ENCODE results near the gene MIA2. TPM values are rescaled to one million over a fixed set of nuclear protein-coding genes. Genes with fewer than 3 reads are reported as not detected.

MIA2 gene
- total RNA-seq (2022; extraction: Qiagen RNA extraction; ENCODE audit: low read depth) = 18.0 to 23.9 TPM (median 21.8 TPM) in 5 replicates

GRCh38 chr14:39233680-39234326, at the start of gene MIA2:
Gene MIA2 (plus strand): TSS chr14:39233915. CDS start chr14:39234115, 200 bp downstream.

GRCh38 chr14:39432179-39432618, 198.5 kb downstream of the MIA2 start, which contains the start of gene FBXO33:
Gene FBXO33 (minus strand): TSS chr14:39432433. CDS start chr14:39432162, 271 bp downstream.

Other genes starting within 250 kb of the MIA2 start
- 55.3 to 89.1 TPM (median 82.6 TPM) in 5 replicates for gene SEC23A, start 130.7 kb upstream of the MIA2 start, total RNA-seq (2022; extraction: Qiagen RNA extraction; ENCODE audit: low read depth)
- gene GEMIN2, start 119.6 kb upstream of the MIA2 start, total RNA-seq (2022; extraction: Qiagen RNA extraction; ENCODE audit: low read depth) = 20.5 to 28.6 TPM (median 24.5 TPM) in 5 replicates
- gene TRAPPC6B, start 63.6 kb upstream of the MIA2 start, total RNA-seq (2022; extraction: Qiagen RNA extraction; ENCODE audit: low read depth) = 12.2 to 16.8 TPM (median 13.6 TPM) in 5 replicates
- gene PNN, start 58.7 kb upstream of the MIA2 start, total RNA-seq (2022; extraction: Qiagen RNA extraction; ENCODE audit: low read depth) = 44.9 to 63.7 TPM (median 49.0 TPM) in 5 replicates
- 6.8 to 9.6 TPM (median 7.3 TPM) in 5 replicates for gene FBXO33, start 198.5 kb downstream of the MIA2 start, total RNA-seq (2022; extraction: Qiagen RNA extraction; ENCODE audit: low read depth)

Measured in A549 treated with ZK216348 at 1 μM for 4 hours (cell line).